ENCODE data around the gene TUBB1.
"Not testable (repeated sequence)": the region's sequence is repeated elsewhere in the genome, so short reads cannot be mapped to it uniquely, and the experiment has no call there.

Gene TUBB1

GRCh38 chr20:59037386-59037785 is 18.2 kb downstream of the TUBB1 start:
- DNase-seq (ENCODE audit: insufficient read length, low spot score) (no peak), FAIRE-seq (no peak)

- no peak for DNase-seq (ENCODE audit: insufficient read length, low spot score)
- FAIRE-seq = no peak
These were observed 20.0 kb downstream of the TUBB1 start for GRCh38 chr20:59039233-59039632.

DNA sequence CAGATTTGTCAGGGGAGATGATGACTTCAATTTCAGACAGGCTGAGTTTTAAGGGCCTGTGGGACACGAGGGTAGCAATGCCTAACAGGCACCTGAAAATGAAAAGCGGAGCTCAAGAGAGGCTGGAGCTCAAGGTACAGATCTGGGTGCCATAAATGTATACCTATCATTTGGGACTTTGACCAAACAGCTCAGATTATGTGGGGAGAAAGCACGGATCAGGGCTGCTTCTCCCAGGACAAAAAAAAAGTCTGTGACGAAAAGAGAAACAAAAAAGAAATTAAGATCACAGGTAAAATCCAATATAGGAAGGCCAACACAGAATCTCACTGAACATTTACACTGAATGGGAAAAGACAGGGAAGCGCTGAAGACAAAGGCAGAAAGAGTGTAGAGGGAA is 21.4 kb downstream of the TUBB1 start:
- DNase-seq (ENCODE audit: insufficient read length, low spot score) (no peak), FAIRE-seq (no peak)

DNA sequence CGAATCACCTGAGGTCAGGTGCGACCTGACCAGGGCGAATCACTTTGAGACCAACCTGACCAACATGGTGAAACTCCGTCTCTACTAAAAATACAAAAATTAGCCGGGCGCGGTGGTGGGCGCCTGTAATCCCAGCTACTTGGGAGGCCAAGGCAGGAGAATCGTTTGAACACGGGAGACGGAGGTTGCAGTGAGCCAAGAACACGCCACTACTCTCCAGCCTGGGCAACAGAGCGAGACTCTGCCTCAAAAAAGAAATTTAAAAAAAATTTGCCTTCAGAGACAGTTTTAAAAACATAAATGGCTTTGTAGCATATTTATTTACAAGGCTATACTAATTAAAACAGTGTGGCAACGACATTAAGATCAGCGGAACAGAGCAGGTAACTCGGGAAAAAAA is 22.3 kb downstream of the TUBB1 start:
- DNase-seq (ENCODE audit: insufficient read length, low spot score); FAIRE-seq: not testable (repeated sequence)

DNA sequence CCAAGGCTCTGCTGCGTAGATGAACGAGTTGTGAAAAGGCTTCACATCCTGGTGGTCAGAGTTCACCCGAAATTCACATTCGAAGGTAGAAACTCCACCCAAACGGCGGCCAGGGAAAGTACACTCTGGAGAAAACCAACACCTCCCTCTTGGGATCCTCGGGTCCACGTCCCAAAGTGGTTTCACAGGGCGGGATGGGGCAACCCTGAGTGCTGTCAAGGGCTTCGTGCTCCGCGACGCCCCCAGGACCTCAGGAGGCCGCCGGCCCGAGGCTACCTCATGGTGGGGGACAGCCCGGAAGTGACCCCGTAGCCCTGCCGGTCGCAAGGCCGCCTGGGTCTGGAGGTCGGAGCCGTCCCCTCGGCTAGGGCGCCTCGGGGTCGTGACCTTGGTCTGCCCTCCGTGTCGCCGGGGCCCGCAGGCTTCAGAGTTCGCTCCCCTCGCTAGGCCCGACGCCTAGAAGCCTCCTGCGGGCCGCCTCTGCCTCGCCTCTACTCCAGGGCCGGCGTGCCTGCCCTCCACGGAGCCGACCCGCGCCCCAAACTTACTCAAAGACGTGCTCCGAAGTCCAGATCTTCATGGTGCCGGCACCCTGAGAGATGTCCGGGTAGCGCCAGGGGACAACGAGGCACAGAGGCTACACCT is 23.0 kb downstream of the TUBB1 start, which contains the start of gene PRELID3B:
Gene PRELID3B (minus strand): TSS at position 636 of the 645 bp plus-strand sequence. CDS start 56 bp downstream, at position 580.
- FAIRE-seq (no peak), DNase-seq (ENCODE audit: insufficient read length, low spot score) (no peak)

- DNase-seq (ENCODE audit: insufficient read length, low spot score) (peak; percentile 91), FAIRE-seq (peak; percentile 79)
These were observed 23.8 kb downstream of the TUBB1 start for GRCh38 chr20:59042796-59043631.

GRCh38 chr20:59043698-59044097 is 24.5 kb downstream of the TUBB1 start:
- DNase-seq (ENCODE audit: insufficient read length, low spot score) = no peak

GRCh38 chr20:59044295-59044694 is 25.1 kb downstream of the TUBB1 start:
- DNase-seq (ENCODE audit: insufficient read length, low spot score) (no peak), FAIRE-seq (no peak)

More at GRCh38 chr20:59043698-59044097, 24.5 kb downstream of the TUBB1 start:
- FAIRE-seq = no peak

GRCh38 chr20:59044796-59045195 is 25.6 kb downstream of the TUBB1 start:
- FAIRE-seq = no peak

GRCh38 chr20:59046862-59047261 is 27.6 kb downstream of the TUBB1 start:
- DNase-seq (ENCODE audit: insufficient read length, low spot score) = no peak
- FAIRE-seq = no peak

More at GRCh38 chr20:59044796-59045195, 25.6 kb downstream of the TUBB1 start:
- DNase-seq (ENCODE audit: insufficient read length, low spot score) = no peak

DNA sequence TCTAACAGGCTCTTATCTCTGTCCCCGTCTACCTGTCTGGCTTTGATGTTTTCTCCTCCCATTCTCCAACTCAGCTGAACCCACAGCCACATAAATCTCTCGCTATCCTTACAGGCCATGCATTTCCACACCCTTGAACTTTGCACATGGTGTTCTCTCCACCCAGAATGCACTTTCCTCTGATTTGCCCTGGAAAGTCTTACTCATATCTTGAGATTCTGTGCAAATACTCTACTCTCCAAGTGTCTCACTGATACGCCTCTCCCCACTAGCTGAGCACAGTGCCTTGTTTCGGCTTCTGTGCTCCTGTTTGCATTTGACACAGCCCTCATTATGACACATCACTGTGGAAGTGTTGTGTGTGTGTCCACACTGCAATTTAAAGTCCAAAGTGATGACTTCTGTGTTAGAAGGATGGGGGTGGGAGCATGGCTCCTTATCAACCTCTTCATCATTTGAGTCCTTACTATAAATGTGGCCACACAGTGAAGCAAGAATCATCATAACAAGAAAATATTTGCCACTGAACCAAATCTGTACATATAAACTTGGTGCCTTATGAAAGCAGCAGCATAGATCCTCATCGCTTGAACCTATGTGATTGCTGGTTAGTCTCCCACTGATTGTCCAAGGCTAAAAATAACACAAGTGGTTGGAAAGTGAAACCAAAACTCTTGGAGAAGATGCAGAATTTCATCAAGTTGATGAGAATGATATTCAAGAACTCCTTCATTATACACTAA is 28.9 kb downstream of the TUBB1 start:
- FAIRE-seq (no peak), DNase-seq (ENCODE audit: insufficient read length, low spot score) (no peak)

DNA sequence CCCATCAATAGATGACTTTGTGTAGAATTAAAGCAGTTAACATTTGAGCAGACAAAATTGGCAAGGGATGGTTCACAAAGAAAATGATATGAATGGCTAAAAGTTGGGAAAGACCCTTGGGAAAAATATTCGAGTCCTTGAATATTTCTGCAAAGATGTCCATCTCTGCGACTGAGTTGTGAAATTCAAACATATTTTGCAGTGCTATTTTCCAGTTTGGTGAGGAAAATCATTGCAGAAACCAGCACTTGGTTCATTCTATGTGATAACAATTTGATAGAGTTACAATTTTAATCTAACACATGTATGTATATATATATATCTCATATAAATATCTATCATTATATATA is 29.4 kb downstream of the TUBB1 start:
- DNase-seq (ENCODE audit: insufficient read length, low spot score) = no peak
- no peak for FAIRE-seq

DNA sequence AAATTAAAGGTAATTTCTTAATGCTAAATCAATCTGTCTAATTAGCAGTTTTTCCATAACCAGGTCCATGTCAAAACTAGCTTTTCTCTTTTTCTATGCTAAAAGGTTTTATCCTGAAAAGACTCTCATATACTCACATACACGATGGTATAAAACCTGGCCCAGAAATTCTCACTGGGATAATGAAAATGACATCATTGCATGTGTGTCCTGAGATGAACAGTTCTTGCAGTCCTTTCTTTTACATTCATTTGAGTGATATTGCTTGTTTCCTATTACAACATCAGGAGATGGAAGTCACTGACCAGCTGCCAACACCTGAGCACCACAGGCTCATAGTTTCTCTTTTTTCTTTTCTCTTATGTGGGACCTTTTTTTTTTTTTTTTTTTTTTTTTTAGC is 31.2 kb downstream of the TUBB1 start:
- FAIRE-seq (no peak), DNase-seq (ENCODE audit: insufficient read length, low spot score) (no peak)

DNA sequence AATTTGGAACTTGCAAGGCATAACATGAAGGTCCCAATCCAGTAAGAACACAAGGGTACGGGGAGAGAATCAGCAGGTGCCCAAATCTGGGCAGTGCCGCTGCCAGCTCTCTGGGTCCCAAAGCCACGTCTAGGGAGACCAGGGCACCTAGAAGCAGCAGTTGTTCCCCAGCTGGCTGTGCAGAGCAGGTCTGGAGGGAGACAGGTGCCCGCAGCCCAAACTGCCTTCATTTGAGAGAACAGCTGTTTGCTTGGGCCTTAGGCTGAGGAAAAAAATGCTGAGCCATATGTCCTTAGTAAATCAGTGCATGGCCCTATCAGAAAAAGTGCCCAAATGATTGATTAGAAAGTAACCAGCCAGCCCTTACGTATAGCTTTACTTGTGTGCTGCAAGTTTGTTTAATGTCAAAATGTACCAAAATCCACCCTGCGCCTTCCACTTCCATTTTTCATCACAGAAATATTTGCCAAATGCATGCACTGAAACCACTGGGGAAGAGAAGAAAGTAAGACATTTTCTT is 32.5 kb downstream of the TUBB1 start:
- FAIRE-seq = no peak

DNA sequence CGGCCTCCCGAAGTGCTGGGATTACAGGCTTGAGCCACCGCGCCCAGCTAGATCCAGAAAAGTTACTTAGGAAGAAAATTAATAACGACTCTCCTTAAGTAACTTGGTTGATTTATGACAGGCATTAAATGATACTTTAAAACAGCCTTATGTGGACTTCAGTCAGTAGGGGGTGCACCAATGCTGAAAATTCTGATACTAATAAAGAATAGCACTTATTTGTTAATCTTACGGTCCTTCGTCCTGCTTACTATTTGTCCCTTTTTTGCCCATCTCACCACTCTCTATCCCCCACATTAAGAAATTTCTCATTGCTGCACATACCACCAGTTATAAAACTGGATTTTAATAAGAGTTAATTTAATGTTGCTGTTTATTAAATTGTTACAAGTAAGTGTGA is 36.1 kb downstream of the TUBB1 start:
- DNase-seq (ENCODE audit: insufficient read length, low spot score) = no peak
- no peak for FAIRE-seq

More for the DNA sequence above, 32.5 kb downstream of the TUBB1 start:
- DNase-seq (ENCODE audit: insufficient read length, low spot score) = no peak

DNA sequence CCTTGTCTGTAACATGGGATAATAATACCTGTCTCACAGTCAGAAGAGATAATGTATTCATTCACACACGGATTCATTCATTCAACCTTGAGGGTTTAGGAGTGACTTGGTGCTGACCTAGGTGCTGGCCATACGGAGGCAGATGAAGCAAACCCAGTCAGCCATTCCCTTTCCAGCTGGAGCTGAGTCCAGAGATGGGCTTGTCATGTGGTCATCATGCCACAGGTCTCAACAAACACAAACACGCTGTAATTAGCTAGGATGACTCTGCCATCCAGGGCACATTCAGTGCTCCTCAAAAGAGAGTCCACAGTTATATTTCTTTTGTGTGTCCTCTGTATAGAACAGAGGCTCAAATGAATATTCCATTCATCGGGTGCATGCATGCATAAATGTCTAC is 42.9 kb downstream of the TUBB1 start:
- no peak for FAIRE-seq

DNA sequence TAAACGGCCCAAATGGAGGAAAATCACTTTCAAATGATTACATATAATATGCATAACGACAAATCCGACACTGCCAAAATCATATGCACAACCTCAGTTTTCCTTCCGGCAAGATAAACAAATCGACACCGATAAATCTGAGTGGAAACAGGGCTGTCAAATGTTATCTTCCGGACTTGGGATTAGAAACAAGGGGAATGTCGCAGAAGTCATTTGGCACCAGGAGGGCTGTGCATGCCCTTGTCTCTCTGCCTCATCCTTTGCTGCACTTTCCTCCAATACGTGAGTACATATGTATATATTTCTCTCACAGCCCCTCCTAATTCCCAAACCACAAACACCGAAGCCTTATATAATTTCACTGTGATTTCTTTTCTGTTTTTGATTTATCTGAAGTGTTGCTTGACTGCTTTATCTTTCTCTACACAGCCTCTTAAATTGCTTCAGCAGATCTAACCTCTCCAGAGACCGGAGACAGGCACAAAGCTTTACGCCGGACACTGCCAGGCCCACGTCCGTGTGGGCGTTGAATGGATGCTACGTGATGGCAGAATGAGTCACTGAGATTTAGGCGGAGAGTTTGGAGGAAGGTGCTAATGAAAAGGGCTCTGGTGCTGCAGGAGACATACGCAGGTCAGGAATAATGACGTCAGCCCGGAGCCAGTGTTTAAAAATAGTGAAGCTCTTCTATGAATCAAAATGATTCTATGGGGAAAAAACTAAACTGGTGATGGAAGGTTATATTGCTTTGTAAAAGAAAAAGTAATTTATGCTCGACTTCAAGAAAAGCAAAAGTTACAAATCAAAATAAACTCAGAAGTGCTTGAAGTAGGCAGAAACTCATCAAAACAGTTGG is 44.4 kb downstream of the TUBB1 start:
- DNase-seq (ENCODE audit: insufficient read length, low spot score) (no peak), FAIRE-seq (no peak)

More for the DNA sequence above, 42.9 kb downstream of the TUBB1 start:
- no peak for DNase-seq (ENCODE audit: insufficient read length, low spot score)

- FAIRE-seq (no peak), DNase-seq (ENCODE audit: insufficient read length, low spot score) (no peak)
These were observed 45.0 kb downstream of the TUBB1 start for GRCh38 chr20:59064214-59064722.

DNA sequence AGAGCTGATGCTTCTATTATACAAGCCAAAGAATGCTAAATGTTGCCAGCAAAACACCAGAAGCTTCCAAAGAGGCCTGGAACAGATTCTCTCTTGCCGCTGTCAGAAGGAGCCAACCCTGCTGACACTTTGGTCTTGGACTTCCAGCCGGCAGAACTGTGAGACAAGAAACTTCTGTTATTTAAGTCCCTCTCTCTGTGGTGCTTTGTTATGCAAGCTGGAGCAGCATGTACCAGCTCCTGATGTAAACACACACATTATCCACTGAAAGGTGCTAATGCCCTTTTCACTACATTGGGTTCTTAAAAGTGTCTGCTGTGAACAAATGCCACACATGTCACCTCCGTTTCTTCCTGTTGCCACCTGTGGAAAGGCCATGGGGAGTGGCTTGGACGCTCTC is 49.3 kb downstream of the TUBB1 start:
- no peak for FAIRE-seq
- no peak for DNase-seq (ENCODE audit: insufficient read length, low spot score)

GRCh38 chr20:59069026-59069425 is 49.8 kb downstream of the TUBB1 start:
- DNase-seq (ENCODE audit: insufficient read length, low spot score) (no peak), FAIRE-seq (no peak)

All from GM19239 (cell line).